Endothelial cell (in vitro differentiated cells): ENCODE measurements around the gene C19orf47. TPM values are rescaled to one million over a fixed set of nuclear protein-coding genes. Genes with fewer than 3 reads are reported as not detected.
"Not testable (repeated sequence)": the region's sequence is repeated elsewhere in the genome, so short reads cannot be mapped to it uniquely, and the experiment has no call there.

Experiments used
- DNase-seq: peaks from one replicate; pipeline ENCODE4 v3.0.0; 2021; ENCODE audit warnings: low spot score
- H3K27ac Mint-ChIP-seq: one replicate; pipeline ENCODE4 v1.8.0; 2021; ENCODE audit warnings: mixed read lengths, inconsistent platforms; ENCODE audit not compliant: unreplicated experiment
- H3K27me3 Mint-ChIP-seq: one replicate; pipeline ENCODE4 v1.8.0; 2021; ENCODE audit warnings: mild to moderate bottlenecking, moderate library complexity, mixed read lengths, inconsistent platforms; ENCODE audit not compliant: unreplicated experiment
- H3K36me3 Mint-ChIP-seq: one replicate; pipeline ENCODE4 v1.8.0; 2021; ENCODE audit warnings: mild to moderate bottlenecking, low read depth, mixed read lengths, inconsistent platforms; ENCODE audit not compliant: unreplicated experiment
- H3K4me1 Mint-ChIP-seq: one replicate; pipeline ENCODE4 v1.8.0; 2021; ENCODE audit warnings: mild to moderate bottlenecking, mixed read lengths, inconsistent platforms; ENCODE audit not compliant: unreplicated experiment
- H3K4me3 Mint-ChIP-seq: one replicate; pipeline ENCODE4 v1.8.0; 2021; ENCODE audit warnings: mild to moderate bottlenecking, mixed read lengths, inconsistent platforms; ENCODE audit not compliant: unreplicated experiment
- H3K9me3 Mint-ChIP-seq: one replicate; pipeline ENCODE4 v1.8.0; 2021; ENCODE audit warnings: mixed read lengths, inconsistent platforms; ENCODE audit not compliant: unreplicated experiment
- CTCF ChIP-seq: fragments of 200-600 bp; sonication (generic); IDR thresholded peaks from one replicate; pipeline ENCODE4 v1.5.0; 2021; ENCODE audit warnings: antibody characterized with exemption; ENCODE audit not compliant: unreplicated experiment
- total RNA-seq: library from RNA; stranded (reverse); fragmentation: NEBNext Ultra II Directional; extraction: Animal tissue kit (Norgen Biotek cat#: 25700); gene quantifications from one replicate; pipeline ENCODE4 v1.2.1, GENCODE V29; 2021; ENCODE audit not compliant: unreplicated experiment

Gene C19orf47
- total RNA-seq, 1 donor from 2014 or later, result 17.9 TPM

DNA sequence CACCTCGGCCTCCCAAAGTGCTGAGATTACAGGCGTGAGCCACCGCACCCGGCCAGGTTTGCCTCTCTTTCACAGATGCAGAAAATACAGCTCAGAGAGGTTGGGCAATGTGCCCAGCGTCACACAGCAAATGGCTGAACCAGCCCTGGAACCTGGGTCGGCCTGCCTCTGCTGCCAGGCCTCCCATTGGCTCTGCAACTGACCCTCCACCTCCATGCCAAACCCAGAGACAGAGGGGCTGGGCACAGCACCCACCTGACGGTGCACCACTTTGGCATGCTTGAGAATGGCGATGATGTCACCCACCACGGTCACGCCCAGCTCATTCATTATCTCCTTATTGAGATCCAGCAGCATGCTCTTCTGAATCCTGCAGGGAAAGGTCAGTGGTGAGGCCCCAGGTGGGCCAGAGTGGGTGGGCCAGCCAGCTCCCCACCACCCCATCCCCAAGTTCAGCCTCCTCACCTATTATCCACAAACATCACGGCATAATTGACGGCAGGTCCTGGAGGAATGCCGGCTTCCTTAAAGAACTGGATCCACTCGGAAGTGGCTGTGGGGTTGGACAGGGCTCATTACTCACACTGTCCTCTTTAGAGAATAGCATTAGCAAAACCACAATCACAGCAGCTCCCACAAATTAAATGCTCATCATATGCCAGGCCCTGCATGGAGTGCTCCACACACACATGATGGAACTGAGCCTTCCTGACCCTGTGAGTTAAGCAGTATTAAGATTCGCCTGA lies 12.2 kb downstream of the C19orf47 start:
- DNase-seq, result no peak
- H3K27ac Mint-ChIP-seq, result no peak overlapping the region
- TF ChIP-seq CTCF, result no peak
- no peaks in the 10 kb centered on the region for H3K9me3 Mint-ChIP-seq
- H3K4me3 Mint-ChIP-seq, result no peak overlapping the region
- H3K27me3 Mint-ChIP-seq, result peaks cover 4% of the 10 kb centered on the region
- peaks cover 20% of the 10 kb centered on the region for H3K36me3 Mint-ChIP-seq
- H3K4me1 Mint-ChIP-seq, result no peaks in the 10 kb centered on the region

DNA sequence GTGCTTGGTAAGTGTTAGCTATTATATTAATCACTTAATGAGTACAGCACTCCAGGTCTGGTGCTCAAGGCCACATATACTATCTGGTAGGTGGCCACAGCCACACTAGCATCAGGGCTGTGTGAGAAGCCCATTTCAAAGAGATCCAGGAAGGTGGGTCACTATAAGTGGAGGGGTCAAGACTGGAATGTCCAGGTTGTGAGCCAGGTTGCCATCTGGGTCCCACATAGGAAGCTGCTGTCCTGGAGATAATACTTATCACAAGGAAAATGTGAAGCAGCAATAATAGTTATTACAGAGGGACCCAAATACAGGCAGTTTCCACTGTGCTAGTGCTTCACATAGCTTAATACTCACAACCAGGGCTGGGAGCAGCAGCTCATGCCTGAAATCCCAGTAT lies 13.1 kb downstream of the C19orf47 start:
- TF ChIP-seq CTCF, result no peak
- no peak overlapping the region for H3K27ac Mint-ChIP-seq
- peaks cover 24% of the 10 kb centered on the region for H3K36me3 Mint-ChIP-seq
- no peaks in the 10 kb centered on the region for H3K9me3 Mint-ChIP-seq
- no peak overlapping the region for H3K4me3 Mint-ChIP-seq
- H3K27me3 Mint-ChIP-seq, result peaks cover 4% of the 10 kb centered on the region
- DNase-seq, result no peak
- no peaks in the 10 kb centered on the region for H3K4me1 Mint-ChIP-seq

GRCh38 chr19:40333083-40333482 lies 15.1 kb downstream of the C19orf47 start:
- not testable (repeated sequence) for H3K9me3 Mint-ChIP-seq, DNase-seq, H3K27me3 Mint-ChIP-seq, H3K4me3 Mint-ChIP-seq, H3K4me1 Mint-ChIP-seq, H3K27ac Mint-ChIP-seq
- peaks cover 35% of the 10 kb centered on the region for H3K36me3 Mint-ChIP-seq

GRCh38 chr19:40332669-40333068 lies 15.5 kb downstream of the C19orf47 start:
- no peak for DNase-seq
- Mint-ChIP-seq H3K4me3 (no peak overlapping the region), H3K9me3 (no peaks in the 10 kb centered on the region), H3K27me3 (peaks cover 6% of the 10 kb centered on the region), H3K4me1 (no peaks in the 10 kb centered on the region), H3K27ac (no peak overlapping the region), H3K36me3 (peaks cover 35% of the 10 kb centered on the region)
- TF ChIP-seq CTCF, result no peak

GRCh38 chr19:40331052-40331451 lies 17.1 kb downstream of the C19orf47 start:
- no peaks in the 10 kb centered on the region for H3K9me3 Mint-ChIP-seq
- peaks cover 6% of the 10 kb centered on the region for H3K27me3 Mint-ChIP-seq
- H3K4me1 Mint-ChIP-seq, result no peaks in the 10 kb centered on the region
- H3K27ac Mint-ChIP-seq, result no peak overlapping the region
- TF ChIP-seq CTCF, result no peak
- H3K36me3 Mint-ChIP-seq, result peaks cover 41% of the 10 kb centered on the region
- peak overlapping the region; percentile 37 for H3K4me3 Mint-ChIP-seq
- no peak for DNase-seq
